Measurements from ENCODE around the gene FAM180A.

- no peak for TF ChIP-seq CTCF (IDR thresholded peaks at IDR 0.05)
- TF ChIP-seq EP300 (IDR thresholded peaks at IDR 0.05): no peak
- TF ChIP-seq POLR2A (IDR thresholded peaks at IDR 0.05; ENCODE audit: low read depth): no peak
Observed at GRCh38 chr7:135685306-135686084, 63.1 kb downstream of the FAM180A start.

Data from esophagus muscularis mucosa (tissue), 4 donors.